Activated naive CD4-positive, alpha-beta T cell treated with anti-CD3 and anti-CD28 coated beads, Interleukin-2, amount 50 U/mL, for 16 hours (primary cell): ENCODE results near the gene MED16.
"Not testable (repeated sequence)": the region's sequence is repeated elsewhere in the genome, so short reads cannot be mapped to it uniquely, and the experiment has no call there.

Experiments
- DNase-seq: peaks from one replicate; pipeline ENCODE4 v3.0.0-alpha.2; 2020

The MED16 gene

DNA sequence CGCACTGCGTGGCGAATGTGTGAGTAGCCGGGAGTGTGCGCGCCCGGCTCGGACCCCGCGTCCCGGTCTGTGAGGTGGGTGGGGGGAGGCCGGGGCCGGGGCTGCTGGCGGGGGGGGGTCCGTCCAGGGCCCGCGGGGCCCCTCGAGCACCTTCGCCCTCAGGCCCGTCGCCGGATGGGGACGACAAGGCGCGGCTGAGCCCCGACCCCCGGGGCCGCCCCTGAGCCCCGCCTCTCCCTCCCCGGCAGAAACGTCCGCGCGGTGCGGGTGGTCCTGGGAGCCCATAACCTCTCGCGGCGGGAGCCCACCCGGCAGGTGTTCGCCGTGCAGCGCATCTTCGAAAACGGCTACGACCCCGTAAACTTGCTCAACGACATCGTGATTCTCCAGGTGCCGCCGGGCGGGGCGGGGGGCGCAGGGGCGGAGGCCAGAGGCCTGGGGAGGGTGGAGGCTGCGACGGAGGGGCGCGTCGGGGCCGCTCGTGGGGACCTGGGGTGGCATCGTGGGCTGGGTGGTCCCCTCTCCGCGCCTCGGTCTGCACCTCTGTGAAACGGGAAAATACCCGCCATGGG is 39.9 kb downstream of the MED16 start:
- no peak for DNase-seq

DNA sequence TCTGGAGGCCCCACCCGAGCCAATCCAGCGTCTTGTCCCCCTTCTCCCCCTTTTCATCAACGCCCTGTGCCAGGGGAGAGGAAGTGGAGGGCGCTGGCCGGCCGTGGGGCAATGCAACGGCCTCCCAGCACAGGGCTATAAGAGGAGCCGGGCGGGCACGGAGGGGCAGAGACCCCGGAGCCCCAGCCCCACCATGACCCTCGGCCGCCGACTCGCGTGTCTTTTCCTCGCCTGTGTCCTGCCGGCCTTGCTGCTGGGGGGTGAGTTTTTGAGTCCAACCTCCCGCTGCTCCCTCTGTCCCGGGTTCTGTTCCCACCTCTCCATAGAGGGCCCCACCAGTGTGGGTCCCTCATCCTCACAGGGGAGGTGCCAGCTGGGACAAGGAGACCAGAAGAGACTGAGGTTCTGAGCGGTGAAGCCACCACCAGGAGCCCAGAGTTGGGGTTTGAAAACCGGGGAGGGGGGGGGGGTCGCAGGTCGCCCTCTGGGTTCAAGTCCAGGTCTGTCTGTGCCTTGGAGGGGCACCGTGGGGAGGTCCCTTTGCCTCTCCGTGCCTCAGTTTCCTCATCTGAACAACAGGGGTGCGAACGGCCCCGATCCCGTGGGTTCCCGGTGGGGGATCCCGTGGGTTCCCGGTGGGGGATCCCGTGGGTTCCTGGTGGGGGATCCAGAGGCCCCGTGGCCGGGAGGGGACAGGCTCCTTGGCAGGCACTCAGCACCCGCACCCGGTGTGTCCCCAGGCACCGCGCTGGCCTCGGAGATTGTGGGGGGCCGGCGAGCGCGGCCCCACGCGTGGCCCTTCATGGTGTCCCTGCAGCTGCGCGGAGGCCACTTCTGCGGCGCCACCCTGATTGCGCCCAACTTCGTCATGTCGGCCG is 40.6 kb downstream of the MED16 start, which contains the start of gene ELANE:
ELANE (plus strand) TSS at position 168 of the 878 bp plus-strand sequence; CDS start at position 194, 26 bp downstream.
- no peak for DNase-seq

DNA sequence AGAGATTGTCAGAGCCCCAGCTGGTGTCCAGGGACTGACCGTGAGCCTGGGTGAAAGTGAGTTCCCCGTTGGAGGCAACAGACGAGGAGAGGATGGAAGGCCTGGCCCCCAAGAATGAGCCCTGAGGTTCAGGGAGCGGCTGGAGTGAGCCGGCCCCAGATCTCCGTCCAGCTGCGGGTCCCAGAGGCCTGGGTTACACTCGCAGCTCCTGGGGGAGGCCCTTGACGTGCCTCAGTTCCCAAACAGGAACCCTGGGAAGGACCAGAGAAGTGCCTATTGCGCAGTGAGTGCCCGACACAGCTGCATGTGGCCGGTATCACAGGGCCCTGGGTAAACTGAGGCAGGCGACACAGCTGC is 42.0 kb downstream of the MED16 start:
- DNase-seq, result no peak

DNA sequence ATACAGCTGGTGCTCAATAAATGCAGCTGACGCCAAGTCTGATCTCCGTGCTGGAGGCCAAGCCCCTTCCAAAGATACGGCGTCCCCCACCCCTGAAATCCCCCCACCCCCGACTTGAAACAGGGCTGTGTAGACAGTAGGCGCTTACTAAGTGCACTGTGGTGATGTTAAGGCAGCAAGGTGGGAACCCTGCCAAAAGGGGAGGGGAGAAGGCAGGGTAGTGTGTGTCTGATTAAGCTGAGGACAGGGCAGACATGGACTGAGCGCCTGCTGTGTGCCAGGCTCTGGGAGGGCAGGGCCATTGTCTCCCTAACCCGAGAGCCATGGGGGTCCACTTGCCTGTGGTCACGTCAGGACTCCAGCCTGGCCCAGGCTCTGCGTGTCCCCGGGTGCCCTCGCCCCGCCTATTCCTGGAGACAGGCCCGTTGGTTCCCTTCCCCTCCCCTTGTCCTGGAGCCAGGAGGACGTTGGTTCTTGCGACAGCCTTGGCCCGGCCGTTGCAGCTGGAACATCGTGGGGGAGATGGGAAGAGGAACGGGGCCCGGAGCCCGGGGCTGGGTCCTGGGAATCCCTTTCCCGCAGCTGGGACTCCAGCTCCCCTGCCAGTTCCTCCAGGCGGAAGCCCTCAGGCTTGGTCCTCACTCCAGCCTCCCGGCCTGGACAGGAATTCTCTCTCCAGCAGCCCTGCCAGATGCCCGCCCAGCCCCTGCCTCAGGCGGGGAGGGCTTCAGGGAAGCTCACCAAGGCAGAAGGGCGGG is 42.6 kb downstream of the MED16 start:
- DNase-seq, result no peak

DNA sequence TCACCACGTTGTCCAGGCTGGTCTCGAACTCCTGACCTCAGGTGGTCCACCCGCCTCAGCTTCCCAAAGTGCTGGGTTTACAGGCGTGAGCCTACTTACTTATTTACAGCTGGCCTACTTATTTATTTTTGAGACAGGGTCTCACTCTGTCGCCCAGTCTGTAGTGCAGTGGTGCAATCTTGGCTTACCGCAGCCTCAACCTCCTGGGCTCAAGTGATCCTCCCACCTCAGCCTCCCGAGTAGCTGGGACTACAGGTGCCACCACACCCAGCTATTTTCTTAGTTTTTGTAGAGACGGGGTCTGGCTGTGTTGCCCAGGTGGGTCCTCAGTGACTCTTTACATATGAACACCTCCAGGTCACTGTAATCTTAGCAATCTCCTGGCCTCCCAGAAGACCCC is 43.8 kb downstream of the MED16 start:
- not testable (repeated sequence) for DNase-seq

DNA sequence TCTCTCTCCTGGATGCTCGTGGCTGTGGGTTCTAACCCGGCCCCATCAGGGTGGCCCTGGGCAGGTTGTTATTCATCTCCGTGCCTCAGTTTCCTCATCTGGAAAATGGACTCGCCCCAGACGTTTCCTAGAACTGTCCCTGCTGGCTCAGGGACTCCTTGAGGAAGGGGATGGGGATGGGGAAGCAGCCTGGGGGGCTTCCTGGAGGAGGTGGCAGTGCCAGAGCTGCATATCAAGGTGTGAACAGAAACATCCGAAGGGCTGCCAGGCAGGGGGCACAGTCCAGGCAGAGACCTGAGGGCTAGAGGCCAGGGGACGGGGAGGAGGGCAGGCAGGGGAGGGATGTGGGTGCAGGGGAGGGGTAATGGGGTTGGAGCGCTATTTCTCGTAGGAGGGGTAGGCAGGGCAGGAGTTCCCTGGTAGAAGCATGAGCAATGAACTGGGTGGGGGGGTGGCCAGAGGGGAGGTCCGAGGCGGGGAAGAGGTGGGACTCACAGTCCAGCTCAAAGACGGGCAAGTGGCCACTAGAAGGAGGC is 44.5 kb downstream of the MED16 start:
- no peak for DNase-seq

DNA sequence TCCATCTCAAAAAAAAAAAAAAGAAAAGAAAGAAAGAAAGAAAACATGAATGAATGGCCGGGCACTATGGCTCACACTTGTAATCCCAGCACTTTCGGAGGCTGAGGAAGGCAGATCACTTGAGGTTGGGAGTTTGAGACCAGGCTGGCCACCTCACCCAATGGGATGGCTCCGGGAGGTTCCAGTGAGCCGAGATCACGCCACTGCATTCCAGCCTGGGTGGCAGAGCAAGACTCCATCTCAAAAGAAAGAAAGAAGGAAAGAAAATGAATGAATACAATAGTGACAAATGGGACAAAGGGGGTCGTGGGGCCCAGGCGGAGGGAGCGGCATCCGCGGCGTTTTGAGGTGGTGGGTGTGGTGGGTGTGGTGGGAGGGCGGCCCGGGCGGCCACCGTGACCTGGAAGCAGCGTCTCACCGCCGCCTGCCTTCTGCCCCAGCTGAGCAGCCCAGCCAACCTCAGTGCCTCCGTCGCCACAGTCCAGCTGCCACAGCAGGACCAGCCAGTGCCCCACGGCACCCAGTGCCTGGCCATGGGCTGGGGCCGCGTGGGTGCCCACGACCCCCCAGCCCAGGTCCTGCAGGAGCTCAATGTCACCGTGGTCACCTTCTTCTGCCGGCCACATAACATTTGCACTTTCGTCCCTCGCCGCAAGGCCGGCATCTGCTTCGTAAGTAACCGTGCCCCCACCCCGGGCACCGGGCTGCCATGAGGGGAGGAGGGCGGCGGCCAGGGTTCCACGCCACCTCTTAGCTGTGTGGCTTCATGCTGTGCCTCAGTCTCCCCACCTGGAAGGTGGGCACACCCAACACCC is 47.1 kb downstream of the MED16 start:
- DNase-seq, result no peak

DNA sequence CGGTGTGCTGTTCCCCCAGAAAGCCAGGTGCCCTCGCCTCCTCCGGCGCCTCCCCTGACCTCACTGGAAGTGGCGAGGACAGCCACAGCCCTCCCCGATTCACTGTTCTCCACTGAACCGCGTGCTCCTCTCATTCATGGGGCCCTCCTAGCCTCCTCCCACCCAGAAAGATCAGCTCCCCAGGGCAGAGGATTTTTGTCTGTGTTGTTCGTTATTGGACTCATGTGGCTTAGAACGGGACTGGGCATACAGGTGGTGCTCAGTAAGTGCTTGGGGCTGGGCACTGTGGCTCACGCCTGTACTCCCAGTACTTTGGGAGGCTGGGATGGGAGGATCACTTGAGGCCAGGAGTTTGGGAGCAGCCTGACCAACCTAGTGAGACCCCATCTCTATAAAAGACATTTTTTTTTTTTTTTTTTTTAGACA is 48.4 kb downstream of the MED16 start:
- no peak for DNase-seq

DNA sequence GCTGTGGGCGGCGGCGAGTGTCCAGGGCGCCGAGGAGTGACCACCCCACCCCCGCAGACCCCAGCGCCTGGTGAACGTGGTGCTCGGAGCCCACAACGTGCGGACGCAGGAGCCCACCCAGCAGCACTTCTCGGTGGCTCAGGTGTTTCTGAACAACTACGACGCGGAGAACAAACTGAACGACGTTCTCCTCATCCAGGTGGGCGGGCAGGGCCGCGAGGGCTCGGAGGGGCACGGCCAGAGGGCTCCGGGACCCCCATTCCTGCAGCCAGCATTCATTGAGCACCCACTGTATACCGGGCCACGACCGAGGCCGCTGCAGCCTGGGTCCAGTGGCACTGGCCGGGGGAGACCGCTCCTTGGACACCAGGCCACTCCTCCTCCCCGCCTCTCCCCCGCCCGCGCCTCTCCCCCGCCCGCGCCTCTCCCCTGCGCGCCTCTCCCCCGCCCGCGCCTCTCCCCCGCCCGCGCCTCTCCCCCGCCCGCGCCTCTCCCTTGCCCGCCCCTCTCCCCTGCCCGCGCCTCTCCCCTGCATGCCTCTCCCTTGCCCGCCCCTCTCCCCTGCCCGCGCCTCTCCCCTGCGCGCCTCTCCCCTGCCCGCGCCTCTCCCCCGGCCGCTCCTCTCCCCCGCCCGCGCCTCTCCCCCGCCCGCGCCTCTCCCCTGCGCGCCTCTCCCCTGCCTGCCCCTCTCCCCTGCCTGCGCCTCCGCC is 49.0 kb downstream of the MED16 start:
- no peak for DNase-seq

DNA sequence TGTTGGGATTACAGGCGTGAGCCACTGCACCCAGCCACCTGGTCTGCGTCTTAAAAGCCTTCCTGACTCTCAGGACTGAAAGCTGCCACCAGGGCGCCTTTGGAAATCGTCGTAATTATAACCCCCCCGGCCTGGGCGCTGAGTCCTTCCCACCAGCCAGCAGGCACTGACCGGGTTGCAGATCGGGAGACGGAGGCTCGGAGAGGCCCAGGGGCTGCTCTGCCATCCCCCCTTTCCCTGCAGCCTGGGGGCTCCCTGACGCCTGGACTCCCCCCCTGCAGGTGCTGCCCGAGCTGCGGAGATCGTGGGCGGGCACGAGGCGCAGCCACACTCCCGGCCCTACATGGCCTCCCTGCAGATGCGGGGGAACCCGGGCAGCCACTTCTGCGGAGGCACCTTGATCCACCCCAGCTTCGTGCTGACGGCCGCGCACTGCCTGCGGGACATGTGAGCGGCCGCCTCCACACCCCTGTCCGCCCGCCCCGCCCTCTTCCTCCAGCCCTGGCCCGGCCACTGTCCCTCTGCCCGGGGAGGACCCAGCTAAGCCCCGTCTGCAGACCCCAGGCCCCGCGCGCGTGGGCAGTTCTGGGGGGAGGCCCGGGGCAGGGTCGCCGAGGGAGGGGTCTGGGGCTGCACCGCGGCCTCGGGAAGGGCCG is 49.7 kb downstream of the MED16 start:
- DNase-seq, result peak; percentile 15

DNA sequence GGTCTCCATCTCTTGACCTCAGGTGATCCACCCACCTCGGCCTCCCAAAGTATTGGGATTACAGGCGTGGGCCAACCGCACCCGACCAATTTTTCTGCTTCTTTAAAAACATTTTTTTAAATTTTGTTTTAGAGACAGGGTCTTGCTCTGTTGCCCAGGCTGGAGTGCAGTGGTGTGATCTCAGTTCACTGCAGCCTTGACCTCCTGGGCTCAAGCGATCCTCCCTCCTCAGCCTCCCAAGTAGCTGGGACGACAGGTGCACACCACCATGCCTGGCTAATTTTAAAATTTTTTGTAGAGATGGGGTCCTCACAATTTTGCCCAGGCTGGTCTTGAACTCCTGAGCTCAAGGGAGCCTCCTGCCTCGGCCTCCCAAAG is 50.2 kb downstream of the MED16 start:
- DNase-seq, result not testable (repeated sequence)

DNA sequence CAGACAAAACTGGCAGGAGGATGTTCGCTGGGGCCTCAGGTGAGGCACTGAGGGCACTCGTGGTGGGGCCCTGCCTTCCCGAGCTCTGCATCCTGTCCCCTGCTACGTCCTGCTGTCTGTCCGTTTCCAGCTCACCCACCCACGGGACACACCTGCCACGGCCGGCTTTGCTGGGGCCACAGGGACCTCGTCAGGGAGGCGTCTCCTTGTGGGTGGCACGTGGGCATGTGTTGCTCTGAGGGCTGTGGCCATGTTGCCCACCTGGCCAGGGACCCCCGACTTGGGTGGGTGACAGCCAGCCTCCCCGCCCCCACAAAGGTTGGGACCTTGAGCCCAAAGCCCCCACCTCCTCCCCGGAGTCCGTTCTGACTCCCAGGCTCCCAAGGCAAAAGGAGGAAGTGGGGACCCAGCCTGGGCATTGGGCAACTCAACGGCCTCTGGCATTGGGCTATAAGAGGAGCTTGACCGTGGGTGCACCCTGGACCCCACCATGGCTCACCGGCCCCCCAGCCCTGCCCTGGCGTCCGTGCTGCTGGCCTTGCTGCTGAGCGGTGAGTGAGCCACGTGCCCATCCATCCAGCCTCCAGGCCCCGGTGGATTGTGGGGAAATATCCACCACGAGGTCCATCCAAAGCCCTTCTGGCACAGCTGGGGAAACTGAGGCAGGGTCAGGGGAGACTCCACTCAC is 52.3 kb downstream of the MED16 start, which contains the start of gene PRTN3:
PRTN3 (plus strand) TSS at position 481 of the 688 bp plus-strand sequence; CDS start at position 491, 10 bp downstream.
- no peak for DNase-seq

DNA sequence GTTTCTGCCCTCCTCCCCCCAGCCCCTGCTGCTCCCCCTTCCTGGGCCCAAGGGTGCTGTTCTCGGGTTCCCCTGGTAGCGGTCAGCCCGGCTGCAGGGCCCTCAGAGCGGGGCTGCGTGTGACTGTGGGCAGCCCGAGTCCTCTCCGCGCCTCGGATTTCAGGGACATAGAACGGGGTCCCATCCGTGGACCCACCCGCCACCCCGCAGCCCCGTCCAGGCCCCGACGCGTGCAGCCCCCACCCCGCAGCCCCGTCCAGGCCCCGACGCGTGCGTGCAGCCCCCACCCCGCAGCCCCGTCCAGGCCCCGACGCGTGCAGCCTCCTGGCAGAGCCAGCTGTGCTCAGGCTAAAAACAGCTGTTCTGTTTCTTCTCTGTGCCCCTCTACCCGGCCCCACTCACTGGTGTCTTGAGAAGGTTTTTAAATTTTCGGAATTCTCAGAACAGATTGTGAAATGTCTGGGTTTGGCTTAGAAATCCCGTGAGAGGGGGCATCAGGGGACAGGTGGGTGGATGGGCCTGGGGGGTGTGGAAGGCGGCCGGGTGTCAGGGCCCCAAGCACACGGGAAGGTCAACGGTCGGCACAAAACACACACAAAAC is 57.7 kb downstream of the MED16 start:
- no peak for DNase-seq

DNA sequence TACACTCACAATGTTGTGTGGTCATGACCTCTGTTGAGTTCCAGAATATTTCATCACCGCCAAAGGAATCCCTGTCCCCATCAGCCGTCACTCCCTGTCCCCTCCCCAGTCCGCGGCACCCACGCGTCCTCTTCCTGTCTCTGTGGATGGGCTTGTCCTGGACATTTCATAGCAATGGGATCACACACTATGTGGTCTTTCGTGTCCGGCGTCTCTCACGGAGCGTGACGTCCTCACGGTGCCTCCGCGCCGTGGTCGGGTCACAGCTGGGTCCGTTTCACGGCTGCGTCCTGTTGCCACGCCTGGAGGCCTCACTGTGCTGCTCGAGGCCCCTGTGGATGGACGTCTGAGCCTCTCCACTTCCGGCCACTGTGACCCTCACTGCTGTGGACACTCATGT is 58.8 kb downstream of the MED16 start:
- DNase-seq, result no peak

DNA sequence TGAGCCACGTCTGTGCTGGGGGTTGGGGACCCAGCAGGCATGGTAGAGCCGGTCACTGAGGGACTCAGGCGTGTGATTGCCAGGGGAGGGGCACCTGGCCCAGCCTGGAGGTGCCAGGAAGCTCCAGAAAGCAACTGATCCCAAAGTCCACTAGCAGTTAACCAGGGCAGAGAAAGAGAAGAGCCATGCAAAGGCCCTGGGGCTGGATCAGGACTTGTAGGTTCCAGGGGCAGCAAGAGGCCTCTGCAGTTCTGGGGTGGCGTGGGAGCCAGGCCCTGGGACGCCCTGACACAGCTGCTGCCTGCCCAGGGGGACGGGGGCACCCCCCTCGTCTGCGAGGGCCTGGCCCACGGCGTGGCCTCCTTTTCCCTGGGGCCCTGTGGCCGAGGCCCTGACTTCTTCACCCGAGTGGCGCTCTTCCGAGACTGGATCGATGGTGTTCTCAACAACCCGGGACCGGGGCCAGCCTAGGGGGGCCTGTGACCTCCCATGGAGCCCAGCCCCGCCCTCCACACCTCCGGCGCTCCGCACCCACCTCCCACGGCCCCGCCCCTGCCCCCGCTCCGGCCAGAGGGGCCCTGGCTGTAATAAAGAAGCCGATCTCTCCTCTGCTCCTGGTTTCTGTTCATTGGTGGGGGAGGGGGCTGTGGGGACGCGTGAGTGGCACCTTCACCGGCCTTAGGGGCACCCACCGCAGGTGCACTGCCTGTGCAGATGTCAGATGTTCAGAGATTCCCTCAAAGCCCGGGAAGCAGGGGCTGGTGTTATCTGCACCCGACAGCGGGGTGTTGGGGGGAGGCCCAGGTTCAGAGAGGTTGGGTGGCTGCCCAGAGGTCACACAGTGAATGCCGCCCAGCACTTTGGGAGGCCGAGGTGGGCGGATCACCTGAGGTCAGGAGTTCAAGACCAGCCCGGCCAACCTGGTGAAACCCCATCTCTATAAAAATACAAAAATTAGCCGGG is 61.3 kb downstream of the MED16 start:
- DNase-seq, result no peak

DNA sequence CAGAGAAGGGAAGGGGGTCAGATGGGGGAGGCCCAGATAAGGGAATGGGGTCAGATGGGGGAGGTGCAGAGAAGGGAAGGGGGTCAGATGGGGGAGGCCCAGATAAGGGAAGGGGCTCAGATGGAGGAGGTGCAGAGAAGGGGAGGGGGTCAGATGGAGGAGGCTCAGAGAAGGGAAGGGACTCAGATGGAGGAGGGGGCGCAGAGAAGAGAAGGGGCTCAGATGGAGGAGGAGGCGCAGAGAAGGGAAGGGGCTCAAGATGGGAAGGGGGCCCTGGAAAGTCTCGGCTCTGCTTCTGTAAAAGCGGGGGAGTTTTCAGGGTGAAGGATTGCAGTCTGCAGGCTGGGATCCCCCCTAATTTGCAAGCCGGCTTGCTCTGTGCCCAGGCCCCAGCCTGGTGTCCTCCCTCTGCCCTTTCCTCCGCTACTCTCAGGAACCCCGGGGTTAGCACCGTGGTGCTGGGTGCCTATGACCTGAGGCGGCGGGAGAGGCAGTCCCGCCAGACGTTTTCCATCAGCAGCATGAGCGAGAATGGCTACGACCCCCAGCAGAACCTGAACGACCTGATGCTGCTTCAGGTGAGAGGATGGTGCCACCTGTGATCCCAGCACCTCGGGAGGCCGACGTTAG is 63.7 kb downstream of the MED16 start:
- no peak for DNase-seq

DNA sequence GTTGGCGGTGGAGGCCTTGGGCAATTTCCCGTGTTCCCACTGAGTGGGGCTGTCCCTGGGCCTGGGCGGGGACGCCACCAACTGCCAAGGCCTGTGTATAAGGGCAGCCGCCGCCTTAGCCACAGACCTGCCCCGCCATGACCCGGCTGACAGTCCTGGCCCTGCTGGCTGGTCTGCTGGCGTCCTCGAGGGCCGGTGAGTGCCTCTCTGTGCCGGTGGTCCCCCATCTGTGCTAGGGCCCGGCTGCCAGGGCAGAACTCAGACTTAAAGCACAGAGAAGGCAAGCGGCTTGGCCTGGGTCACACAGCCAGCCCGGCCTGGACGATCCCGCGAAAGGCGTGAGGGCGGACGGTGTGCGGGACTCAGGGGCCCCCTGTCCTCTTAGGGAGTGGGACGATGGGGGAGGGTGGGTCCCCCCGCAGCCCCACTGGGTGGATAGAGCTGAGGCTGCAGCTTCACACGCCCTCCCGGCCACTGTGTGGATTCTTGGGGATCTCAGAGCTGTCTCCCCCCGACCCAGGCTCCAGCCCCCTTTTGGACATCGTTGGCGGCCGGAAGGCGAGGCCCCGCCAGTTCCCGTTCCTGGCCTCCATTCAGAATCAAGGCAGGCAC is 65.2 kb downstream of the MED16 start, which contains the start of gene AZU1:
AZU1 (plus strand) TSS at position 128 of the 612 bp plus-strand sequence; CDS start at position 138, 10 bp downstream.
- no peak for DNase-seq

DNA sequence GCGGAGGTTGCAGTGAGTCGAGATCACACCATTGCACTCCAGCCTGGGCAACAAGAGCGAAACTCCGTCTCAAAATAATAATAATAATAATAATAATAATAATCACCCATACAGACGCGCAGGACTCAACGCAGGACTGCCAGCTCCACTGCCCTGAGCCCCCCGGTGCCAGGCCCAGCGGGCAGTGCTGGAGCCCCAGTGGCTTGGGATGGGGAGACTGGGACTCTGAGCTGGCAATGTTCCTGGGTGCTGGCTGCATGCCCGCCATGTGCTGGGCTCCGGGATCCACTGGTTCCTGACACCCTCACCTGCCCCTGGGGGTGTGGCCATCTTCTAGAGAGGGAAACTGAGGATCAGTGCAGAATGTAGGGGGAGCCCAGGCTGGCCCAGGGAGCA is 65.7 kb downstream of the MED16 start:
- no peak for DNase-seq
